H1 (cell line): Measurements from ENCODE around the gene CFAP141. TPM values are rescaled to one million over a fixed set of nuclear protein-coding genes. Genes with fewer than 3 reads are reported as not detected.

Source experiments
- TAF1 ChIP-seq: IDR thresholded peaks from 2 replicates; pipeline ENCODE4 v1.6.1; 2011; ENCODE audit warnings: mild to moderate bottlenecking, low read depth, low read length
- polyA plus RNA-seq, 7 experiments: library from polyadenylated mRNA; depleted of rRNA in 3 of 7; stranded (reverse) in 5 of 7; unstranded in 2 of 7; fragments of >200 nt in 5 of 7; fragments of 200-250 nt in 2 of 7; gene quantifications; 1 replicate in 5 of 7; 2 replicates in 1 of 7; 4 replicates in 1 of 7; pipeline versions ENCODE4 v1.2.1 to v1.2.3, GENCODE V29; 2011 to 2013; ENCODE audit warnings: missing spikeins in 2 of 7, mixed read lengths in 2 of 7
- total RNA-seq: library from RNA; stranded (reverse); fragmentation: NEBNext Ultra II Directional; extraction: Animal tissue kit (Norgen Biotek cat#: 25700); gene quantifications from 2 replicates; pipeline ENCODE4 v1.2.1, GENCODE V29; 2021

Gene CFAP141
- total and polyA plus RNA-seq, 2 of the 8 experiments (the other 6 are each of a cell fraction or from before 2014, with no cell fraction given), result not detected

DNA sequence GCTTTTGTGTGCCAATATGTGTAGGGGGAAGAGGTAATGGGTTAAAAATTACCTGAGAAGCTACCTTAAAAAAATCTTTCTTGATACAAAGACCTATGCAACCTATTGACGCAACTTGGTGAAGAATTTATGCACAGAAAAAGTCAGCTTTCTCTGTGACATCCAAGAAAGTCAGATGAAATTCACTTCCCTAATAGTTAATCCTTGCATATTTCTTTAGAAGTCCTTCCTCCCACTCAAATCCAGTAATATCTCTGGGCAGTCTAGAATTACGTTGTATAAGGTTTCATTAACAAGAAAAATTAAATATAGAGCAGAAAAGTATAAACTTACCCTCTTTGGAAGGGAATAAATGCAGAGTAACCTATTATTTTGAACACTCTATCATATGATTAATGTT lies 17.5 kb upstream of the CFAP141 start (continued):
- no peak for TF ChIP-seq TAF1
